Fibroblast of the aortic adventitia (primary cell): Measurements from ENCODE around the gene NCMAP. TPM values are rescaled to one million over a fixed set of nuclear protein-coding genes. Genes with fewer than 3 reads are reported as not detected.
A peak's percentile ranks its signal among the peaks of the same experiment; 100 is the strongest.

Experiments used
- DNase-seq: peaks from one replicate; pipeline ENCODE4 v3.0.0-alpha.2; 2010; ENCODE audit warnings: low read depth
- H3K4me3 ChIP-seq: 2 replicates; pipeline ENCODE4 v1.5.1; 2011; ENCODE audit warnings: low read depth, mild to moderate bottlenecking, control low read depth, low read length, moderate library complexity
- CTCF ChIP-seq: IDR thresholded peaks from 2 replicates; pipeline ENCODE4 v1.5.1; 2011; ENCODE audit warnings: mild to moderate bottlenecking, low read length, control low read depth, inconsistent platforms; ENCODE audit not compliant: insufficient read depth
- total RNA-seq: library from RNA; depleted of rRNA; stranded (reverse); fragments of >200 nt; gene quantifications from 2 replicates; pipeline ENCODE4 v1.2.3, GENCODE V29; 2012; ENCODE audit warnings: low replicate concordance

NCMAP gene
- total RNA-seq, 1 donor, result not detected

GRCh38 chr1:24553931-24554330, 2.0 kb upstream of the NCMAP start:
- no peak for TF ChIP-seq CTCF

GRCh38 chr1:24554714-24555113, 1.2 kb upstream of the NCMAP start:
- TF ChIP-seq CTCF, result no peak
- DNase-seq, result no peak
- H3K4me3 ChIP-seq, result no peak overlapping the region

More at GRCh38 chr1:24553931-24554330, 2.0 kb upstream of the NCMAP start:
- no peak for DNase-seq
- no peak overlapping the region for H3K4me3 ChIP-seq

DNA sequence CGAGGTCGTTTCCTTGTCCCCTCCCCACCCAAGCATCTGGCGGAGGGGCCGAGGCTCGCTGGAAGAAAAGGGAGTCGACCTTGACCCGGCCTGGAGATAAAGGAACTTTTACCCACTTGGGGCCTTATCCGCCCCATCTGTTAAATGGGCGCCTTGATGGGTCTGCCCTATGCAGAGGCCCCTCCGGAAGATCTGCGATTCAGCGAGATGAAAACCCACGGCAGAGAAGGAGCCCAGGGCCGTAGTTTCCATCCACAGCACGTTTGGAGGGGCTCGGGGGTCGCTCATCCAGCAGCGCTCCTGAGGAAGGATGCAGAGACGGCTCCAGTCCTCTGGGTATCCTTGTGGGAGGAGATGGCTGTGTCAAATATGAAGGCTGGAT, 518 bp downstream of the NCMAP start:
- no peak for DNase-seq
- H3K4me3 ChIP-seq, result no peak overlapping the region
- TF ChIP-seq CTCF, result no peak

DNA sequence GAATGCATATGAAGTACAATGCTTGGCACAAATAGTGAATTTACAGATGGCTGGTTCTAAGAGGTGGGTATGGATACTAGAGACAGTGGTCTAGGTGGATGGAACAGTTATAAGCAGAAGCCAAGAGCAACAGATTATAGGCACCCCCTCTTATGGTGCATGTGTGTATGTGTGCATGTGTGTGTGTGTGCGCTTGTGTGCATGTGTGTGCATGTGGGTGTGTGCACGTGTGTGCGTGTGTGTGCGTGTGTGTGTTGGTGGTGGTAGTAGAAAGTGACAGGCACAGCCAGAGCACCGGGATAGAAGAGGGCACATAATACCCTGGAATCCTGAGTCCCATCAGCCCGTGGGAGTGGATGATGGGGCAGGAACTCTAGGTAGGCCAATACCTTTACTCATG, 1.3 kb downstream of the NCMAP start:
- H3K4me3 ChIP-seq, result no peak overlapping the region
- no peak for DNase-seq
- no peak for TF ChIP-seq CTCF

- H3K4me3 ChIP-seq, result no peak overlapping the region
- TF ChIP-seq CTCF, result no peak
- DNase-seq, result no peak
Measured at GRCh38 chr1:24557711-24558131, 1.8 kb downstream of the NCMAP start.

- H3K4me3 ChIP-seq, result no peak overlapping the region
- DNase-seq, result no peak
- TF ChIP-seq CTCF, result no peak
Measured at GRCh38 chr1:24558455-24558854, 2.6 kb downstream of the NCMAP start.

DNA sequence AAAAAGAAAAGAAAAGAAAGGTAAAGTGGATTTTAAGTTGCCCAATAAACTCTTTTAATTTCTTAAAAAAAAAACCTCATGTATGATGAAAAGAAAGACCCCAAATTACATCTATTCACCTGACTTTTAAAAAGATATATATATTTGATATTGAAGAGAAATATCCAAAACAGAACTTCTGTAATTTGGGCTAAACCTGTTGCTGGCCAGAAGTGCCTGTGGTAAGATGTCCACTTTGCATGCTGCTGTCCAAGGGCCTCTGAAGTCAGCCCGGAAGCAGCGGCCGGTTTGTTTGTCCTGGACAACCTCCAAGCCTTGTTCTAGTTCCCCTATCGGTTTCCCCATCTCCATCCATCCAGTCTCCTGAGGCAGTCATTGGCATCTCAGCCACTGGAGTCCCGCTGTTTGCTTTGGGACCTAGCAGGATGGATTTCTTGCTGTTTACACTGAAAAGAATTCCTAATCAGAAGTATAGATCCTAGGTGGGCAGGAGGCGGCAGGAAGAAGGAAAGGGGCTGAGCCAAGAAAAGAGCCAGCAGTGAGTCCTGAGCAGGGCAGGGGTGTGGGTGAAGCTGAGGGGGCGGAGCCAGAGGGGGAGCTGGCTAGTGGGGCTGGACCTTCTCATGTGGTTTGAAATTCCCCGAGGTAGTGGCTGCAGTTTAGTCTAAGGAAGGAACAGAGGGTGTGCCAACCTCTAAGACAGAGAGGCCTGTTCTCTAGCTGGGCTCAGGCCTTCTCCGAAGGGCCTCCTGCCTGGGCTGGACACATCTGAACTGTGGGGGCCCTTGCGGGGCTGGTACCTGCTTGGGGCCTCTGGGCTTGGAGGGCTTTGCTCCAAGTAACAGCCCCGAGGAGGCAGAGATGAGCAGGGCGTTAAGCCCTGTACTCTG, 3.3 kb downstream of the NCMAP start:
- H3K4me3 ChIP-seq, result no peak overlapping the region
- TF ChIP-seq CTCF, result no peak
- peak; percentile 56 for DNase-seq
